ENCODE results near the gene CCR4. TPM values are rescaled to one million over a fixed set of nuclear protein-coding genes. Genes with fewer than 3 reads are reported as not detected.
"Not testable (repeated sequence)": the region's sequence is repeated elsewhere in the genome, so short reads cannot be mapped to it uniquely, and the experiment has no call there.

Gene CCR4
- polyA plus RNA-seq (2013, experiment 1 of 4) = not detected
- 0.05 TPM for polyA plus RNA-seq (2013, experiment 2 of 4)
- not detected for polyA plus RNA-seq (2013, experiment 3 of 4)
- polyA plus RNA-seq (2013, experiment 4 of 4) = not detected

DNA sequence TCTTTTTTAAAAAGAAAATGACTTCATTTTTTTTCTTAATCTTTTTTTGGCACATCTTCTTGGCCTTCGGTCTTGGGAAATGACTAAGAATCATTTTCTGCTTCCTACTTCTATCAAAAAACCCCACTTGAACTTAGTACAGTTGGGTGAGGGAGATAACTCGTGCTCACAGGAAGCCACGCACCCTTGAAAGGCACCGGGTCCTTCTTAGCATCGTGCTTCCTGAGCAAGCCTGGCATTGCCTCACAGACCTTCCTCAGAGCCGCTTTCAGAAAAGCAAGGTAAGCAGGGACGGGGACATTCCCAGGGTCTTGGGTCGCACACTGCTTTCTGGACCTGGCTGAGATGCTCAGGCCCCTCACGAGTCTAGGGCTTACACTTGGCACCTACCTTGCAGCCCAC lies at the start of gene CCR4:
Gene CCR4 (plus strand): TSS at position 235 of the 402 bp plus-strand sequence. CDS start 1,779 bp downstream, outside the sequence.
- no peak within 1 kb of the TSS for H3K27ac ChIP-seq (ENCODE audit: insufficient read depth, low read depth, low read length, poor library complexity, severe bottlenecking)
- no peak within 1 kb of the TSS for H3K4me3 ChIP-seq (ENCODE audit: insufficient read depth, low read depth, low read length)
- no peaks in the 10 kb centered on the region for H3K36me3 ChIP-seq (ENCODE audit: control insufficient read depth, insufficient read depth, low read length)
- WGBS, 2 experiments = 91 to 95% methylated on average over 8 to 9 of the region's 9 CpGs
- no peaks in the 10 kb centered on the region for H3K27me3 ChIP-seq (ENCODE audit: control insufficient read depth, insufficient read depth, low read length, poor library complexity, severe bottlenecking)
- no peaks in the 10 kb centered on the region for H3K9me3 ChIP-seq (ENCODE audit: control insufficient read depth, low read length)
- no peaks in the 10 kb centered on the region for H3K4me1 ChIP-seq (ENCODE audit: control insufficient read depth, insufficient read depth, low read length)

DNA sequence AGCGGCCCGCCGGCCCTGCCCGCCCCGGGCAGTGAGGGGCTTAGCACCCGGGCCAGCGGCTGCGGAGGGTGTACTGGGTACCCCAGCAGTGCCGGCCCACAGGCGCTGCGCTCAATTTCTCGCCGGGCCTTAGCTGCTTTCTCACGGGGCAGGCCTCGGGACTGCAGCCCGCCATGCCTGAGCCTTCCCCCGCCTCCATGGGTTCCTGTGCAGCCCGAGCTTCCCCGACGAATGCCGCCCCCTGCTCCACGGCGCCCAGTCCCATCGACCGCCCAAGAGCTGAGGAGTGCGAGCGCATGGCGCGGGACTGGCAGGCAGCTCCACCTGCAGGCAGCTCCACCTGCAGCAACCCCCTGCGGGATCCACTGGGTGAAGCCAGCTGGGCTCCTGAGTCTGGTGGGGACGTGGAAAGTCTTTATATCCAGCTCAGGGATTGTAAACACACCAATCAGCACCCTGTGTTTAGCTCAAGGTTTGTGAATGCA lies 48.5 kb upstream of the CCR4 start:
- H3K4me3 ChIP-seq (ENCODE audit: insufficient read depth, low read depth, low read length); H3K36me3 ChIP-seq (ENCODE audit: control insufficient read depth, insufficient read depth, low read length); H3K4me1 ChIP-seq (ENCODE audit: control insufficient read depth, insufficient read depth, low read length); H3K27me3 ChIP-seq (ENCODE audit: control insufficient read depth, insufficient read depth, low read length, poor library complexity, severe bottlenecking); H3K27ac ChIP-seq (ENCODE audit: insufficient read depth, low read depth, low read length, poor library complexity, severe bottlenecking); H3K9me3 ChIP-seq (ENCODE audit: control insufficient read depth, low read length): not testable (repeated sequence)
- 85 to 87% methylated on average over 31 of the region's 31 CpGs for WGBS, 2 experiments

- 93 to 96% methylated on average over 10 of the region's 10 CpGs for WGBS, 2 experiments
- Histone ChIP-seq H3K4me1 (ENCODE audit: control insufficient read depth, insufficient read depth, low read length) (no peaks in the 10 kb centered on the region), H3K27ac (ENCODE audit: insufficient read depth, low read depth, low read length, poor library complexity, severe bottlenecking) (no peak overlapping the region), H3K4me3 (ENCODE audit: insufficient read depth, low read depth, low read length) (no peak overlapping the region), H3K9me3 (ENCODE audit: control insufficient read depth, low read length) (no peaks in the 10 kb centered on the region), H3K27me3 (ENCODE audit: control insufficient read depth, insufficient read depth, low read length, poor library complexity, severe bottlenecking) (no peaks in the 10 kb centered on the region), H3K36me3 (ENCODE audit: control insufficient read depth, insufficient read depth, low read length) (no peaks in the 10 kb centered on the region)
These were observed 47.5 kb upstream of the CCR4 start for GRCh38 chr3:32903953-32904352.

DNA sequence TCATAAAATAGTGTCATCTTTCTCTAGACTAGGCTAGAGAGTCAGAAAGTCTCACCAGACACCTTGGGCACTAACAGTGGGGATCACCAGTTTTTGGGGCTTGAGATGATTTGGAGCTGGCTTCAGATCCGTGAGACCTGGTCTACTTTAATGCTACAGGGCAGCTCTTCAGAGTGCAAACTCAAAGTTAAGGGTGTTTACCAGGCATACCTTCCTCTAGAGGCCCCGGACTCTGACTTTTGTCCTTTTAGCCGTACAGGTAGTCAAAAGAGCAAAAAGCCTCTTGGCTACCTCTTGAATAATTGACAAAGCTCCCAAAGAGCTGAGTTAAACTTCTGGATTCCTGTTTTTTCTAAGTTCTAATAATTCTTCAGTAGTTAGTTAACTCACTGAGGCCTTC lies 41.4 kb upstream of the CCR4 start:
- 93 to 95% methylated on average over 3 of the region's 3 CpGs for WGBS, 2 experiments
- Histone ChIP-seq H3K4me3 (ENCODE audit: insufficient read depth, low read depth, low read length) (no peak overlapping the region), H3K27ac (ENCODE audit: insufficient read depth, low read depth, low read length, poor library complexity, severe bottlenecking) (no peak overlapping the region), H3K9me3 (ENCODE audit: control insufficient read depth, low read length) (no peaks in the 10 kb centered on the region), H3K4me1 (ENCODE audit: control insufficient read depth, insufficient read depth, low read length) (no peaks in the 10 kb centered on the region), H3K27me3 (ENCODE audit: control insufficient read depth, insufficient read depth, low read length, poor library complexity, severe bottlenecking) (no peaks in the 10 kb centered on the region), H3K36me3 (ENCODE audit: control insufficient read depth, insufficient read depth, low read length) (no peaks in the 10 kb centered on the region)

DNA sequence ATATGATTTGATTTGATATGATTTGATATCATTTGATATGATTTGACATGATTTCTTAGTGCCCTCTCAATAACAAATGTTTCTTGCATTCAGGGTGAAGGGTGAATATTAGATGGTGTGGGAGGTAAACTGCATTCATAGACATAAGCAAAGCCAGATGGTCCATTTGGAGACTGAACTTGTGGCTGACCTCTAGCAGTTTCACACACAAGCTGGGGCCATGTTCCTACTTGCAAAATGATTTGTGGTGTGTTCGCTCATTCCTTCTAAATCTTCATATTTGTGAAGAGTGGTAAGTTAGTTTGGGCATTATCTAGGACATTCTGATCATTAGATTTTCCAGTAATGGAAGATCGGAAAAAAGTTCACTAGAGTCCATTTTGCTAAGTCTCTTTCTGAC lies 40.5 kb upstream of the CCR4 start:
- H3K9me3 ChIP-seq (ENCODE audit: control insufficient read depth, low read length) = no peaks in the 10 kb centered on the region
- 87 to 91% methylated on average over 2 of the region's 2 CpGs for WGBS, 2 experiments
- no peak overlapping the region for H3K4me3 ChIP-seq (ENCODE audit: insufficient read depth, low read depth, low read length)
- H3K4me1 ChIP-seq (ENCODE audit: control insufficient read depth, insufficient read depth, low read length) = no peaks in the 10 kb centered on the region
- no peaks in the 10 kb centered on the region for H3K36me3 ChIP-seq (ENCODE audit: control insufficient read depth, insufficient read depth, low read length)
- H3K27me3 ChIP-seq (ENCODE audit: control insufficient read depth, insufficient read depth, low read length, poor library complexity, severe bottlenecking) = no peaks in the 10 kb centered on the region
- no peak overlapping the region for H3K27ac ChIP-seq (ENCODE audit: insufficient read depth, low read depth, low read length, poor library complexity, severe bottlenecking)

DNA sequence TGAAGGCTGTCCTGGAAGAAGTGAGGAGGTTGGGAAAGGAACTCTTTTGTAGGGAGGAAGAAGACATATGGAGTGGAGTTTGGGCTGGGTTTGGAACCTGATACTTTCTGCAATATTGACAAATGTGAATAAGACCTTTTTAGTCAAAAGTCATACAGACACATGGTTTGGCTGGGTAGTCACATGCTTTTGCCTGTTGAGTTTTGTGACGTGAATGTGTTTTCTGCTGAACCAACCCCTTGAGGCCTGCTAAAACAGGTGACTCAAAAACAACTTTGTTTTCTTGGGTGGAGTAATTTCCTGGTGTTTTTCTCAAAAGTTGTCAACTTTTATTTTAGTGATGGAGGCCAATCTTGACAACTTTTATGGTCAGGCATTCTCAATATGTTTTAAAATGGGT lies 39.4 kb upstream of the CCR4 start:
- 93 to 96% methylated on average over 1 of the region's 1 CpG for WGBS, 2 experiments
- H3K27me3 ChIP-seq (ENCODE audit: control insufficient read depth, insufficient read depth, low read length, poor library complexity, severe bottlenecking) = no peaks in the 10 kb centered on the region
- no peaks in the 10 kb centered on the region for H3K9me3 ChIP-seq (ENCODE audit: control insufficient read depth, low read length)
- H3K4me3 ChIP-seq (ENCODE audit: insufficient read depth, low read depth, low read length) = no peak overlapping the region
- no peak overlapping the region for H3K27ac ChIP-seq (ENCODE audit: insufficient read depth, low read depth, low read length, poor library complexity, severe bottlenecking)
- H3K36me3 ChIP-seq (ENCODE audit: control insufficient read depth, insufficient read depth, low read length) = no peaks in the 10 kb centered on the region
- no peaks in the 10 kb centered on the region for H3K4me1 ChIP-seq (ENCODE audit: control insufficient read depth, insufficient read depth, low read length)

GRCh38 chr3:32913790-32914446 lies 37.5 kb upstream of the CCR4 start:
- no peak overlapping the region for H3K4me3 ChIP-seq (ENCODE audit: insufficient read depth, low read depth, low read length)
- H3K27me3 ChIP-seq (ENCODE audit: control insufficient read depth, insufficient read depth, low read length, poor library complexity, severe bottlenecking) = no peaks in the 10 kb centered on the region
- no peaks in the 10 kb centered on the region for H3K4me1 ChIP-seq (ENCODE audit: control insufficient read depth, insufficient read depth, low read length)
- H3K36me3 ChIP-seq (ENCODE audit: control insufficient read depth, insufficient read depth, low read length) = no peaks in the 10 kb centered on the region
- 91 to 92% methylated on average over 7 of the region's 7 CpGs for WGBS, 2 experiments
- no peak overlapping the region for H3K27ac ChIP-seq (ENCODE audit: insufficient read depth, low read depth, low read length, poor library complexity, severe bottlenecking)
- H3K9me3 ChIP-seq (ENCODE audit: control insufficient read depth, low read length) = no peaks in the 10 kb centered on the region

DNA sequence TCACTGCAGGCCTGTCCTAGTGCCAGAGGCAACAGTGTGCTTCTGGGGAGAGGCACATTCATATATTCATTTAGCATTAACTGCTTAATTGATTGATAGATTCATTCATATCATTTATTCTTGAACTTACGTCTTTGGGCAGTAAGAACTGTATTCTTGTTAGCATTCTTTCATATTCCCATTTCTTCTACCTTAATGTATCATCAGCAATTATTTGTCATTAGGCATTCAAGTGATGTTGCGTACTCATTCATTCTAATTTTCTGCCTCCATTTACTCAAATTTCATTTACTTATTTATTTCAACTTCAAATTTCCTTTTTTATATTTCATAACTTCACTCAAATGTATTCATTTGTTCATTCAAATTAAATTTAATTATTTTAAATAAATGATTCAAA lies 31.5 kb upstream of the CCR4 start:
- Histone ChIP-seq H3K27ac (ENCODE audit: insufficient read depth, low read depth, low read length, poor library complexity, severe bottlenecking) (no peak overlapping the region), H3K4me1 (ENCODE audit: control insufficient read depth, insufficient read depth, low read length) (no peaks in the 10 kb centered on the region), H3K27me3 (ENCODE audit: control insufficient read depth, insufficient read depth, low read length, poor library complexity, severe bottlenecking) (no peaks in the 10 kb centered on the region), H3K9me3 (ENCODE audit: control insufficient read depth, low read length) (no peaks in the 10 kb centered on the region), H3K4me3 (ENCODE audit: insufficient read depth, low read depth, low read length) (no peak overlapping the region), H3K36me3 (ENCODE audit: control insufficient read depth, insufficient read depth, low read length) (no peaks in the 10 kb centered on the region)
- WGBS, 2 experiments = 94 to 97% methylated on average over 2 of the region's 2 CpGs

- WGBS, 2 experiments = 94 to 96% methylated on average over 7 of the region's 7 CpGs
- no peaks in the 10 kb centered on the region for H3K36me3 ChIP-seq (ENCODE audit: control insufficient read depth, insufficient read depth, low read length)
- H3K27me3 ChIP-seq (ENCODE audit: control insufficient read depth, insufficient read depth, low read length, poor library complexity, severe bottlenecking) = no peaks in the 10 kb centered on the region
- no peaks in the 10 kb centered on the region for H3K9me3 ChIP-seq (ENCODE audit: control insufficient read depth, low read length)
- H3K4me1 ChIP-seq (ENCODE audit: control insufficient read depth, insufficient read depth, low read length) = no peaks in the 10 kb centered on the region
- no peak overlapping the region for H3K4me3 ChIP-seq (ENCODE audit: insufficient read depth, low read depth, low read length)
- H3K27ac ChIP-seq (ENCODE audit: insufficient read depth, low read depth, low read length, poor library complexity, severe bottlenecking) = no peak overlapping the region
These were observed 29.4 kb upstream of the CCR4 start for GRCh38 chr3:32922078-32922477.

DNA sequence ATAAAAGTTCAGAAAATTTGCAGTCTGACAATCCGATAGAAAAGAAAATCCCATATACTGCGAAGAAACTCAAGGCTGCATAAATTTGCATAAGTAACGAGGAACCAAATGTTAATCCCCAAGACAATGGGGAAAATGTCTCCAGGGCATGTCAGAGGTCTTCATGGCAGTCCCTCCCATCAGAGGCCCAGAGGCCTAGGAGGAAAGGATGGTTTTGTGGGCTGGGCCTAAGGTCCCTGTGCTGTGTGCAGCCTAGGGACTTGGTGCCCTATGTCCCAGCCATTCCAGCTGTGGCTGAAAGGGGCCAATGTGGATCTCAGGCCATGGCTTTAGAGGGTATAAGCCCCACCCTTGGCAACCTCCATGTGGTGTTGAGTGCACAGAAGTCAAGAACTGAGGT lies 21.3 kb upstream of the CCR4 start:
- Histone ChIP-seq H3K4me1 (ENCODE audit: control insufficient read depth, insufficient read depth, low read length) (no peaks in the 10 kb centered on the region), H3K4me3 (ENCODE audit: insufficient read depth, low read depth, low read length) (no peak overlapping the region)
- WGBS, 2 experiments = 92 to 97% methylated on average over 3 of the region's 3 CpGs

More for the DNA sequence above, 21.3 kb upstream of the CCR4 start:
- no peaks in the 10 kb centered on the region for H3K9me3 ChIP-seq (ENCODE audit: control insufficient read depth, low read length)
- no peak overlapping the region for H3K27ac ChIP-seq (ENCODE audit: insufficient read depth, low read depth, low read length, poor library complexity, severe bottlenecking)
- no peaks in the 10 kb centered on the region for H3K27me3 ChIP-seq (ENCODE audit: control insufficient read depth, insufficient read depth, low read length, poor library complexity, severe bottlenecking)
- H3K36me3 ChIP-seq (ENCODE audit: control insufficient read depth, insufficient read depth, low read length) = no peaks in the 10 kb centered on the region

Measured in ectodermal cell (in vitro differentiated cells).